HG03378 (cell line): ENCODE results near the gene SMC1B.
"Not testable (repeated sequence)": the region's sequence is repeated elsewhere in the genome, so short reads cannot be mapped to it uniquely, and the experiment has no call there.

ENCODE experiments used
- ATAC-seq: cut with Tn5 transposase; IDR thresholded peaks from one replicate; pipeline ENCODE4 v1.9.1; 2021; ENCODE audit warnings: mild to moderate bottlenecking, moderate library complexity; ENCODE audit not compliant: unreplicated experiment

The SMC1B gene

DNA sequence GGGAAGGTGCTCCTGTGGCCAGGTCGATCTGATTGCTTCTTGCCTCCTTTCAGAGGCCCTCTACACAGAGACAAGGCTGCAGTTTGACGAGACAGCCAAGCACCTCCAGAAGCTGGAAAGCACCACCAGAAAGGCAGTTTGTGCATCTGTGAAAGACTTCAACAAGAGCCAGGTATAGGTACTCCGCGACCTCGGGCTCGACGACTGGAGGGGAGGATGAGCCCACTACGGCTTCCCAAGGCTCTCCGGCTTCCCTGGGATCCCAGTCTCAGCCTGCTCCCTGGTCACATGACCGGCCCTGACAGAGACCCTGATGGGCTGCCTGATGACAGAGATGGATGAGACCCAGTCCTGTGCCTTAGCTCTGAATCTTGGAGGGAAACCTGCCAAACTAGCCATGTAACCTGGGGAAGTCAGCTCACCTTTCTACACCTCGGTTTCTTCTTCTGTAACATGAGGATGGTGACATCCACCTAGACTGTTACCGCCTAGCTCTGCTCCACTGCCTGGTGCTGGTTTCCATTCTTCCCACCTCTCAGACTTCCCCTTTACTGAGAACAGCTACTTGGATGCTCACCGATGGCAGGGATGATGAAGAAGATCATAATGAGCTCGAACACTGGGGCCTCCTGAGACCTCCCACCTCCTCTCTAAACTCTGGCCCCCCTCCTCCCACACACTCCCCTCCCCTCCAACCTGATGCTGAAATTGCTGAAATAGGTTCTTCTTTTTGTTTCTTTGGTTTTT is 9.0 kb upstream of the SMC1B start:
- ATAC-seq = no peak

DNA sequence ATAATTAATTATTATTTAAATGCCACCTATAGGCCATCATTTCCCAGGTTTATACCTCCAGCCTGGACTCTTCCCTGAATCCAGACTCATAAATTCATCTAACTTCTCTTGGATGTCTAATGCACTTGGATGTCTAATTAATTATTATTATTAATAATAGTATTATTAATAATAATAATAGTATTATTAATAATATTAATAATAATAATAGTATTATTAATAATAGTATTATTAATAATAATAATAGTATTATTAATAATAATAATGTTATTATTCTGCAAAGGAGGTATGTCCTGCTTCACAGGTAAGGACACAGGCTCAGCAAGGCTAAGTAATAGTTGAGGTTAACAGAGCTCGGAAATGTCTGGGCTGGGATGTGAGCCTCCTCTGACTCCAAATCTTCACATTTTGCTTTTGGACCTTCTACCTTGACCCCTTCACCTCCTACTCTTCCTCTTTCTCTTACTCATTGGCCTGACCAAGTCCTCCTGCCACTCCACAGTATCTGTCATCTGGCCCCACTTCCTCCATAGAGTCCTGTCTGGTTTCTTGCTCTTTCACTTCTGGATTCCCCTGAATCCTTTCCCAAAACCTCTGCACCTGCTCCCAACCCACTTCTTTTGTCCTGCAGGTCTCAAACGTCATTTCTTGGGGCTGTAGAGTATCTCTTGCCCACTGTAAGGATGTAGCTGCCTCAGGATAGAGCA is 8.1 kb upstream of the SMC1B start:
- no peak for ATAC-seq

GRCh38 chr22:45420539-45420938 is 7.1 kb upstream of the SMC1B start:
- ATAC-seq = no peak

DNA sequence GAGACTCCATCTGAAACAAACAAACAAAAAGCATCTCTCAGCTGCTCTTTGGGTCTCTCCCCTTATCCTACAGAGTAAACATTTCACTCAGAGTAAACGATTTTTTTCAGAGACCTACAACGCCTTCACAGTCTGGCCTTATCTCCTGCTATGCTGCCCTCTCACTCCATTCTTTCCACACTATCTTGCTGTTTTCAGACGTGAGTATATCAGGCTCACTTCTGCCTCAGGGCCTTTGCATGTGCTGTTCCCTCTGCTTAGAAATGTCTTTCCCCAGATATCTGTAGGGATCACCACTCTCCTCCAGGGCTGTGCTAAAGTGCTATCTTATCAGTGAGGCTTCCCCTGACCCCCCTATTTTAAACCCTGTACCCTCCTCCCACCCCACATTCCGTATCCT is 6.6 kb upstream of the SMC1B start:
- ATAC-seq = no peak

DNA sequence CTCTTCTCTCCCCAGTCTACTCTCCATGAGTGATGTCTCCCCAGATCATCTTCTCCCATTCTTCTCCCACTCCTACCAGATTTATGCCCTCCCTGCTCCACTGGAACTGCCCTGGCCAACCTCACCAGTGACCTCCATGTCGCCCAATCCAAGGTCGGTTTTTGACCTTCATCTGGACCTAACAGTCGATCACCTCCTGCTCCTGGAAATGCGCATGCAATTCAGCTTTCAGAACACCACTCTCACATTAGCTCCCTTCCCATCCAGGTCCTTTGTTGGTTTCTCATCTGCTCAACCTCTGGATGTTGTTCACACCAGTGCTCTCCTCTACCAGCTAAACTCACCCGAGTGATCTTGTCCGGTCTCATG is 5.4 kb upstream of the SMC1B start:
- ATAC-seq = no peak

DNA sequence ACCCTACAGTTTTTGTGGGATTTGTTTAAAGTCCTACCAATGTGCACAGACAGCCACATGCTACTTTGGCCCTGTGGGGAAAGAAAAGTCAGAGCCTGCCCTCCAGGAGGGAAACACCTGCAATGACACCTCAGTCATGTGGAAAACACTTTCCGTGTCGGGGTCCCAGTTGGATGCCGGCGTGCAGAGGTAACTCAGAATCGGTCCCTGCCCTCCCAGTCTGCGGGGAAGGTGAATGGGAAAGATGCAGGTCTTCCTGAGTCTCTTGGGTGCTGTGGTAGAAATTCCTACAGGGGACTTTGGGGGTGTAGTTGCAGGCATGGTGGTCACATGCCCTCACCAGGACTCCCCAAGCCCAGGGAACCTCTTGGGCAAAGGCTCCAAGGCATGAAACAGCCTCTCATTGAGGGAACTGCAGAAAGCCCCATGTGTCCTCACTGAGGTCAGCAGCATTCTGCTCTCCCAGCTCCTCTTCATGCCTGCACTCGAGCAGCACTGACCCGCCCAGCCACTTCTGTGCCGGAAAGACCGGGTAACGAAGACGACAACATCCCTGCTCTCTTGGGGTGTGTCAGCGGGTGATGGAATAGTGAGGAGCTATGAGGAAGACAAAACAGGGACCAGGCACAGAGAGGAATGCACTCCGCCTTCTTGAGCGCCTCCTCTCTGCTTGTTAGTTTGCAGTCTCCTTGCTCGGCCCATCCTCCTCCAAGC is 4.8 kb upstream of the SMC1B start:
- no peak for ATAC-seq

- ATAC-seq = no peak
Observed at GRCh38 chr22:45413013-45413367, 409 bp downstream of the SMC1B start.

GRCh38 chr22:45407793-45408192 is 5.6 kb downstream of the SMC1B start:
- no peak for ATAC-seq

- no peak for ATAC-seq
Observed at GRCh38 chr22:45402466-45402985, 10.9 kb downstream of the SMC1B start.

- no peak for ATAC-seq
Observed at GRCh38 chr22:45399712-45400445, 13.5 kb downstream of the SMC1B start.

GRCh38 chr22:45398214-45398613 is 15.2 kb downstream of the SMC1B start:
- ATAC-seq = no peak

- no peak for ATAC-seq
Observed at GRCh38 chr22:45397806-45398205, 15.6 kb downstream of the SMC1B start.

- ATAC-seq = no peak
Observed at GRCh38 chr22:45389546-45389945, 23.9 kb downstream of the SMC1B start.

- no peak for ATAC-seq
Observed at GRCh38 chr22:45381348-45381747, 32.1 kb downstream of the SMC1B start.

DNA sequence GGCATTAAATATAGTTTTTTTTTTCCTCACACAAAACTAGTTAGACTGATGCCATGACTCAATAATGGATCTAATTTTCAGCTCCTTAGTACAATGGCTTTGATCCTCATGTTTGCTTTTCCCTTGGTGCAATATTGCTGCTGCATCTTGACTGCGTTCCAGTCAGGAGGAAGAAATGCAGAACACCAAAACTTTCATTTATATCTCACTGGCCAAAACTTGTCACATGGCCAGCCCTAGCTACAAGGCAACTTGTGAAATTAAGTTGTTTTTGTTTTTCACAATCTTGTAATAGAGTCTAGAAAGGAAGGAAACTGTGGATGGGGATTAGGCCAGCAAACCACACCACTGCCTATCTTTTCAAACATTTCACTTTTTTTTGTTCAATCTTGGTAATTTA is 36.7 kb downstream of the SMC1B start:
- no peak for ATAC-seq

GRCh38 chr22:45376009-45376408 is 37.4 kb downstream of the SMC1B start:
- ATAC-seq = no peak

- not testable (repeated sequence) for ATAC-seq
Observed at GRCh38 chr22:45373592-45373991, 39.8 kb downstream of the SMC1B start.

DNA sequence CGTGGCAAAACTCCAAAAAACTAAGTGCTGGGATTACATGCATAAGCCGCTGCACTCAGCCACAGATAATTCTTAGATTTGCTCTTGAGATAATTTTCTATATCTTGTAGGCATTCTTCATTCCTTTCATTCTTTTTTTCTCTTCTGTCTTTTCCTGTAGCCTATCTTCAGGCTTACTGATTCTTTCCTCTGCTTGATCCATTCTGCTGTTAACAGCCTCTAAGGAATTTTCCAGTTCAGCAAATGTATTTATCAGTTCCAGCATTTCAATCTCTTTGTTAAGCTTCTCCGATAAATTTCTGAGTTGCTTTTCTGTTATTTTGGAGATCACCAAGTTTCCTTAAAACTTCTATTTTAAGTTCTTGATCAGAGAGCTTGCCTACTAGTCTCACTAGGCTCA is 46.7 kb downstream of the SMC1B start:
- ATAC-seq = no peak

GRCh38 chr22:45359627-45360026 is 53.8 kb downstream of the SMC1B start:
- ATAC-seq = no peak

GRCh38 chr22:45358127-45358526 is 55.3 kb downstream of the SMC1B start:
- no peak for ATAC-seq

GRCh38 chr22:45357490-45357889 is 55.9 kb downstream of the SMC1B start:
- ATAC-seq = no peak
